Left renal cortex interstitium (tissue), 4 donors: ENCODE data around the gene CCDC149. TPM values are rescaled to one million over a fixed set of nuclear protein-coding genes. Genes with fewer than 3 reads are reported as not detected.

Experiments
- DNase-seq, 4 donors: peaks; one replicate each; pipeline ENCODE4 v3.0.0-alpha.2; 2013; ENCODE audit warnings: low read depth in 4 of 4, low spot score in 2 of 4, missing footprints in 1 of 4
- polyA plus RNA-seq, 4 donors: library from polyadenylated mRNA; unstranded; fragments of 120-200 nt; gene quantifications; one replicate each; pipeline ENCODE4 v1.2.1, GENCODE V29; 2013; ENCODE audit not compliant: insufficient read length in 4 of 4

CCDC149 gene
- polyA plus RNA-seq, 4 donors = 15.9 to 20.1 (median 19.3) TPM

DNA sequence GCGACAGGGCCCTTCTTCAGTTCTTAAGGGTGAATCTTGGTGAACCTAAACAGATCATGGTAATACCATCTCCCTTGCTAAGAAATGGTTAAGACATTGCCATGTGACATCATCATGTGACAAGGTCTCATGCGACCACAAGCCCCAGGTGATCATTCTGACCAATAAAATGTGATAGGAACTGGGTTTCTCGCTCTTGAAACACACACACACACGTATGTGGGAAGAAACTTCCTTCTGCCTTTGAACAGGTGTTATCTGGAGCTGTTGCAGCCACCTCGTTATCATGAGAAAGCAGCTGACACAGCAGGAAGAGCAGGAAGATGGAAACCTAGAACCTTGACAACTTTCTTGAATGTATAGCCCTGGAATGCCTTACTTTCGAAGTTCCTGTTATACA is 107.3 kb downstream of the CCDC149 start:
- DNase-seq = no peak

DNA sequence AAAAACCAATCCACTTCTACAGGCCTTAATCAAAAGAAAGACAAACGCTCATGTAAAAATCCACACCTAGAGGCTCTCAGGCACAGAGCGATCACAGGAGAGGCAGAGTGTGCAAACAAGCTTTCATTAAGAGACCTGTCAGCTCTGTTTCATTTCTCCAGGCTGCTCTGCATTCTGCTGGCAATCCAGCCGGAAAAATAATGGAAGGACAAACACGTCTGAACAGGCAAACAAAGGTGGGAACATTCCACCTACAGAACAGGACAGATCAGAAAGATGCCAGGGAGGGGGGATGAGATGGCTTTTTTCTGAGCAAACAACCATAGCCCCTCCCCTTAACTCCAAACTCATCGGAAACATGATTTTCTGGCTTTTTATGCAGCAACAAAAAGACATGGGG is 107.8 kb downstream of the CCDC149 start:
- no peak for DNase-seq

DNA sequence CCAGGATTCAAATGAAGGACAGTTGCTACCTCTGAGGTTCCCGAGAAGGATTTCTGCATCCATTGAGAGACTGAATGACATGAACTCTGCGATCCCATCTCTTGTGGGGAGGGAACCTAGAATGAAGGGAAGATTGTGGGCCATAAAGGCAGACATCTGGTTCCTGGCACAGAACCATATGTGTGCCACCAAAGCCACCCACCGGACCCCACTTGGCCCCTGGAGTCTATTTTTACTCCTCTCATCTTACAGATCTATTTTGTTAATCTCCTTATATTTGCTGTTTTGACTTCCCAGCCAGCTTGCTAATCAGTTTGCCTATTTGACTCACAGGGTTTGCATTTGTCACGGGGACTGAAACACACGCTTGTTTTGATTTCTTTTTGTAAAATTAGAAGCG is 110.2 kb downstream of the CCDC149 start:
- DNase-seq = no peak

GRCh38 chr4:24801136-24801855 is 111.5 kb downstream of the CCDC149 start:
- no peak for DNase-seq

GRCh38 chr4:24800325-24800895 is 112.4 kb downstream of the CCDC149 start:
- no peak for DNase-seq

- DNase-seq = no peak
Measured at GRCh38 chr4:24799544-24800324, 113.1 kb downstream of the CCDC149 start.

GRCh38 chr4:24799196-24799543 is 113.7 kb downstream of the CCDC149 start:
- DNase-seq = no peak

DNA sequence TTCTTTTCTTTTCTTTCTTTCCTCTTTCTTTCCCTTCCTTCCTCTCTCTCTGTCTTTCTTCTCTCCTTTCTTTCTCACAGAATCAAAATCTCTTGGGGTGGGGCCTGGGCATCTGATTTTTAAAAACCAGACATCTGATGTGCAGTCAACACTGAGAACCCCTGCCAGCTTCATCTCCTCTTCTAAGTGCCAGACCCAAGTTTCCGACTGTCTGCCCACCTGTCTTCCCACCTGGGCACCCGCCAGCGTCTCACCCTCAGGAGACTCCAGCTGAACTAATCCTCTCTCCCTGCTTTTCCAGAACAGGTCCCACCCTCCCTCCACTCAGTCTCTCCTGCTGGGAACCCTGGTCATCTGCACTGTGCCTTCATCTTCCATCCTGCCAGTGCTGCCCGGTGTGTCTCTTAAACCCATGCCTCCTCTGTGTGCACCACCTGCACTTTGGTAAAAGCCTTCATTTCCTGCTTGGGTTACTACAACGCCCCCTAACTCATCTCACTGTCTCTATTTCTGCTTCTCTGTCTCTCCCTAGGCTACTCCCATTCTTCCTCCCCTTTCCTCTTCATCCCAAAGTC is 114.7 kb downstream of the CCDC149 start:
- no peak for DNase-seq

DNA sequence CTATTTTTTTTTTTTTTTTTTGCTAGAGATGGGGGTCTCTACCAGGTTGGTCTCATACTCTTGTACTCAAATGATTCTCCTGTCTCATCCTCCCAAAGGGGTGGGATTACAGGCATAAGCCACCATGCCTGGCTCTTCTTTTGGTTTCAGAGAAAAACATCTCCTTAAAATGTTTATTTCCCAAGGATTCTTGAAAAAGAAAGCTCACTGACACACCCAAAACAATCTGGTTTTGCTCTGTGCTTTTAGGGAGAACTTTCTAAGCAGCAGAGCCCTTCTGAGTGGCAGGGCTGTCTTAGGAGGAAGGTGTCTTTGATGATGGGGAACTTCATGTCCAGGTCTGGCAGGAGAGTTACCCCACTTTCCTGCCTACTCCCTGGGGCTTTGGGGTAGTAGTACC is 116.2 kb downstream of the CCDC149 start:
- DNase-seq = no peak

DNA sequence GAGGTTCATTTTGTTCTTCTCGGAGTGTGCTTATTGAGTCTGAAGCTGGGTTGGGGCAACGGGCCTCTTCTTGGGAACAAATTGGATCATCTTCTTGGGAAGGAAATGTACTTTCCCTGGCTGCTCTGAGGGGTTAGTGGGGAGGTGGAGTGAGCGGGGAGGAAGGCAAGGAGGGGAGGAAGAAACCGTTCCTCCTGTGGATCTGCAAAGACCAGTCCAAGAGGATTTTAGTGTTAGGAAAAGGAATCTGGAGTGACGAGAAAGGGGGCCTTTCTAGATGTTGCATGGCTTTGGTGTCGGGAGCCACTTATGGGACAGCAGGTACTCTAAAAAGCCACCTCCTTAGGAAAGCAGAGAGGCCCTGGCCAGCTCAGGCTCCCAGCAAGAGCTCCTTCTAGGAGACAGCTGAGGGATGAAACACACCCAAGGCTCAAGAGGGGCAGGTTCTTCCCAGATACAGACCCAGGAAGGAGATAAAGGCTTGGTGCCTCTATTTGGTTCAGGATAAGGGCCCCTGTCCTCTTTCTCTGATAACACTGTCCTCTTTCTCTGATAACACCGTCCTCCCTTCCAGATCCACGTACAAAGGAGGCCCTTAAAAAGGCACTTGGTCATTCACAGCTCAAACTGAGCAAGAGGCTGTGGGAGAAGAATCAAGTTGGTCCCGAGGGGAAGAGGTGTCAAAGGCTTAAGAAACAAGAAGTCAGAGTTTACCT is 117.0 kb downstream of the CCDC149 start:
- no peak for DNase-seq

DNA sequence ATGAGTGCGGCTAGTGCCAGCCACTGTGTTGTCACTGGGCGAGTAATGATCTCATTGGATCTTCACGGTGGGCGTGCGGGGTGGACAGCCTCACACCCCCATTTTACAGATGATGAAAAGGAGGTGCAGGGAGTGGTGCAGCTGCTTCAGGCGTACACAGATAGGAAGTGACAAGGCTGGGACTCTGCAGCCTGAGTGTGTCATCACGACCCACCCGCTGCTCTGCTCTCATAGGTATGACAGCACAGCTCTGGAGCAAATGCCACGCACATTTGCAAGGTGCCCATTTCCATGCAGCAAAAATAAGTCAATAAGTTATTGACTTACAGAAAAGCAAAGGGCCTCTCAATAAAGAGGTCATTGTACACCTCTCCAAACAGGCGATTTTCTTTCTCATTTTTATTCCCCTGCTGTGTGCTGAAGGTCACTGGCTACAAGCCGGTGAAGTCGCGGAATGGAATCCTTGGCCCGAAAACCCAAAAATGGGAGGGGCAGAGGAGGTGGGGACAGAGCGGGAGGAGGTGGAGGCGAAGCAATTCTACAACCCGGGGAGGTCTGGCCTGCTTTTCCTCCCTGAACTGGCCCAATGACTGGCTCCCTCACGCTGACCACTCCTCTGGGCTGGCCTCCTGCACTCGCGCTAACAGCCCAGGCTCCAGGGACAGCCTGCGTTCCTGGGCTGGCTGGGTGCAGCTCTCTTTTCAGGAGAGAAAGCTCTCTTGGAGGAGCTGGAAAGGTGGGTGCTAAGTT is 117.8 kb downstream of the CCDC149 start, which contains the start of gene SOD3:
Gene SOD3 (plus strand): TSS at position 658 of the 750 bp plus-strand sequence. CDS start 3,949 bp downstream, outside the sequence.
- DNase-seq = peak in 1 of 4 donors; percentile 52

DNA sequence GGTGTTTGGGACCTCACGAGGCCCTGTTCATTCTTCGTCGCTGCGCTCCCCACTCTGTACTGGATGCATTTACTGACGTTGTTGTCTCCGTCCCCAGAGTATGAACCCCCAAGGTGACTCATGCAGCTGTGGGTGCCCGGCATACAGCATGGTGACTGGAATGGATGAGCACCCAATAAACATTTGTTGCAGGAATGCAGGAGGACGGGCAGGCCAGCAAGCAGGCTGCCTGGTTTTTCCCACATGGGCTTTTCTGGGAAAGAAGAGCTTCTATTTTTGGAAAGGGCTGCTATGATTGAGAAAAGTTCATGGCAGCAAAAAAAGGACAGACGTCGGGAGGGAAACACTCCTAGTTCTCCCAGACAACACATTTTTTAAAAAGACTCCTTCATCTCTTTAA is 118.4 kb downstream of the CCDC149 start:
- no peak for DNase-seq

GRCh38 chr4:24794051-24794450 is 118.8 kb downstream of the CCDC149 start:
- no peak for DNase-seq

DNA sequence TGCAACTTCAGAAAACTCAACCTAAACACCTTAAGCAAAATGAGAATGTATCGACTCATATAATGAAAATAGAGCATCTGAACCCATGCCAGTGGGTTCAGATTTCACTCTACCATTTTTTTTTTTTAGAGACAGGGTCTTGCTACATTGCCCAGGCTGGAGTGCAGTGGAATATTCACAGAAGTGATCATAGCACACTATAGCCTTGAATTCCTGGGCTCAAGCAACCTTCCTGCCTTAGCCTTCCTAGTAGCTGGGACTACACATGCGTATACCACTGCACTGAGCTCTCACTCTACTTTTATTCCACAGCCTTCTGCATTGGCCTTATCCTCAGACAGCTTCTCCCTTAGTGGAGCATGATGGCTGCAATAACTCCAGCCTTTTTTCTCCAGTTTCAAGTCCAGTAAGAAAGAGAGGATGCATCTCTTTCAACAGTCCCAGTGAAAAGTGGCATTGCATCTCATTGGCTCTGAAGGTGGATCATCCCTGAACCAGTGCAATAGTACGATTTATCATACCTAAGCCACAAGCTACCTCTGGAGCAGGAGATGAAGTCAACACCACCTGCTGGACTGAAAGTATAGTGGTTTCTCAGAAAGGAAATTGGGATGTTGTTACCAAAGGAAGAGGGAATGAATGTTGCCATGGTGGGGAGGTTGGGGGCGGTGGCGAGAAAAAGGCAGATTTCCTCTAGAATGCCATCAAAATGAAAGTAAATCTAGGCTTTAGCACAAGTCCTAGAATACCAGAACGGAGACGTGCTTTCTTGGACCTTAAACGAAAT is 119.4 kb downstream of the CCDC149 start:
- DNase-seq = no peak

GRCh38 chr4:24792552-24792951 is 120.3 kb downstream of the CCDC149 start:
- no peak for DNase-seq

DNA sequence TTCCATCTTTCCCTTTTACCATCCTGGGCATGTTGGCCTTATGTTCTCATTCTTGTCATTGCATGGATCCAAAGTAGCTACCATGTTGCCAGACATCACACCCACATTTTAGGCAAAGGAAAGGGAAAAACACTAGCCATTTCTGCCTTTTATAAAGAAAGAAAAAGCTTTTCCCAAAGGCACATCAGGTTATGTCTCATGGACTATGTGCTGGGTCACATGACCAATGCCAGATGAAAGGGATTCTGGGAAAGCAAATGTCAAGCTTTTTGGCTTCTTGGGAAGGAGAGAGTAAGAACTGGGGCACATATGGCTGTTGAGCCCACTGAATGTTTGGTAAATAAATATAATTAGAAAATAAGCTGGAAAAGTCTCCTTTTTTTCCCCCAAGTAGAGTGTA is 121.8 kb downstream of the CCDC149 start:
- no peak for DNase-seq

- no peak for DNase-seq
Measured at GRCh38 chr4:24783506-24783905, 129.3 kb downstream of the CCDC149 start.

GRCh38 chr4:24781999-24782745 is 130.7 kb downstream of the CCDC149 start:
- DNase-seq = no peak
